HG02798 (cell line): Measurements from ENCODE around the gene AGAP1.
"Not testable (repeated sequence)": the region's sequence is repeated elsewhere in the genome, so short reads cannot be mapped to it uniquely, and the experiment has no call there.

Source experiments
- ATAC-seq: cut with Tn5 transposase; IDR thresholded peaks from one replicate; pipeline ENCODE4 v1.9.1; 2021; ENCODE audit warnings: mild to moderate bottlenecking; ENCODE audit not compliant: unreplicated experiment, poor library complexity

AGAP1 gene

GRCh38 chr2:236141616-236142015 lies 647.8 kb downstream of the AGAP1 start:
- ATAC-seq = not testable (repeated sequence)

- ATAC-seq = no peak
These were observed 650.0 kb downstream of the AGAP1 start for GRCh38 chr2:236143811-236144210.

DNA sequence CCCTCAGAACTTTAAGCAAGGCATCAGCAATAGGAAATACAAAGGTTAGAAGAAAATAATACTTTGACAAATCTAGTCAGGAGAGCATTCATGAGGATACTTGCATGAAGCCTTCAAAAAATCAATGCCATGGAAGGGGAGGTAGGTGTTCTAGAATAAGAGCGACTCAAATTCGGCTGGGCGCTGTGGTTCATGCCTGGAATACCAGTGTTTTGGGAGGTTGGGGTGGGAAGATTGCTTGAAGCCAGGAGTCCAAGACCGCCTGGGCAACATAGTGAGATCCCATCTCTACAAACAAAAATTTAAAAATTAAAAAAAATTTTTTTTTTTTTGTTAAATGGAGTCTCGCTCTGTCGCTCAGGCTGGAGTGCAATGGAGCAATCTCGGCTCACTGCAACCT lies 652.6 kb downstream of the AGAP1 start:
- no peak for ATAC-seq

- ATAC-seq = no peak
These were observed 661.6 kb downstream of the AGAP1 start for GRCh38 chr2:236155406-236155805.

- ATAC-seq = no peak
These were observed 662.4 kb downstream of the AGAP1 start for GRCh38 chr2:236156095-236156859.

- ATAC-seq = no peak
These were observed 663.0 kb downstream of the AGAP1 start for GRCh38 chr2:236156860-236157194.

GRCh38 chr2:236157366-236157765 lies 663.5 kb downstream of the AGAP1 start:
- no peak for ATAC-seq

GRCh38 chr2:236157815-236158498 lies 664.1 kb downstream of the AGAP1 start:
- no peak for ATAC-seq

DNA sequence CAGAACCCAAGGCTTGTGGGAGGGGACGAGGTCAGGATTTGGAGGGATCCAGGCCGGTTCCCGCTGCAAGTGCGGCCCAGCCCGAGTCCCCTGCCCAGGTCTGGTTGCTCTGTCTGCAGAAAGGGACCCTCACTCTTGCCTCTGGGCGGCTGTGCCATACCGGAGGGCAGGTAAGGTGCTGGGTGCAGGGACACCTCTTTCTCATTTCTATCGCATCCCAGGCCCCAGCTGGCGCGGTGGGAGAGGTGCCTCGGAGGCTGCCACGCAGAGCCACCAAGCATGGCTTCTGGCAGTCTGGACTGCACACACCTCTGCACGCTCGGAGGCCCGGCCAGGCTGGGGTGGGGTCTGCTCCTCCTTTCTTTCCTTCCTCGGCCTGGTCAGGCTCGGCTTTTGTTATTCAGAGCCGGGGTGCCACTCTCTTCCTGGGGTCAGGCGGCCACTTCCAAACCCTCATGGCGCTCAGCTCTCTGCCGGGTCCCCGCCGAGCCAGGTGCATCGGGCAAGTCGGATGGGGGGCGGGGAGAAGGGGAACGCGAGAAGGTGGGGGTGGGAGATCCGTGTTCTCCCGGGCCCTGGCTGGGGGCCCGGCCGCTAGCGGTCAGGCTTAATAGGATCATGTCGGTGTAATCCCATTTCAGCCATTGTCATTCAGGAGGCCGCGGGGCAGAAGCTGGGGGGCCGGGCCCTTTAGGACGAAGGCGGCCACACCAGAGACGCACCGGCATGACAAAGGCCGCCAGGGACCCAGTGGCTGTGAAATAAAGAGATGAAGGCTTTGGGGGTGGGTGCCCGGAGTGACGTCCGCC lies 665.3 kb downstream of the AGAP1 start:
- no peak for ATAC-seq

- no peak for ATAC-seq
These were observed 665.9 kb downstream of the AGAP1 start for GRCh38 chr2:236159778-236160170.

GRCh38 chr2:236160366-236161081 lies 666.7 kb downstream of the AGAP1 start:
- no peak for ATAC-seq

GRCh38 chr2:236161082-236161462 lies 667.2 kb downstream of the AGAP1 start:
- ATAC-seq = no peak

DNA sequence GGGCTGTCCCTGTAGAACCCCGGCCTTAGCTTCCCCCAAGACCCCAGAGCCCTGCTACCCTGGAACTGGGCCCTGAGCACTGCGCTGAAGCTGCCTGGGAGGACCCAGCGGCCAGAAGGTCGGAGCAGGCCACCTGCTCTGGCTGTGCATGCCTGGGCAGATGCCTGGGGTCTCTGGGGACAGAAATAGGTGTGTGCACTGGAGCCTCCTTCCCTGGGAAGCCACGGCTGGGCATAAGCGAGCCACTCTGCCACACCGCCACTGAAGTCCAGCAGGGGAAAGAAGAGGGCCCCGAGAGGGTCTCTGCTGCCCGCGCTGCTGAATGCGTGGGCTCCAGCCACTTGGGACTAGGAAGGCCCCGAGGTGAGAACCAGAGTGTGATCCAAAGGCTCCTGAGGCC lies 667.7 kb downstream of the AGAP1 start:
- ATAC-seq = no peak

DNA sequence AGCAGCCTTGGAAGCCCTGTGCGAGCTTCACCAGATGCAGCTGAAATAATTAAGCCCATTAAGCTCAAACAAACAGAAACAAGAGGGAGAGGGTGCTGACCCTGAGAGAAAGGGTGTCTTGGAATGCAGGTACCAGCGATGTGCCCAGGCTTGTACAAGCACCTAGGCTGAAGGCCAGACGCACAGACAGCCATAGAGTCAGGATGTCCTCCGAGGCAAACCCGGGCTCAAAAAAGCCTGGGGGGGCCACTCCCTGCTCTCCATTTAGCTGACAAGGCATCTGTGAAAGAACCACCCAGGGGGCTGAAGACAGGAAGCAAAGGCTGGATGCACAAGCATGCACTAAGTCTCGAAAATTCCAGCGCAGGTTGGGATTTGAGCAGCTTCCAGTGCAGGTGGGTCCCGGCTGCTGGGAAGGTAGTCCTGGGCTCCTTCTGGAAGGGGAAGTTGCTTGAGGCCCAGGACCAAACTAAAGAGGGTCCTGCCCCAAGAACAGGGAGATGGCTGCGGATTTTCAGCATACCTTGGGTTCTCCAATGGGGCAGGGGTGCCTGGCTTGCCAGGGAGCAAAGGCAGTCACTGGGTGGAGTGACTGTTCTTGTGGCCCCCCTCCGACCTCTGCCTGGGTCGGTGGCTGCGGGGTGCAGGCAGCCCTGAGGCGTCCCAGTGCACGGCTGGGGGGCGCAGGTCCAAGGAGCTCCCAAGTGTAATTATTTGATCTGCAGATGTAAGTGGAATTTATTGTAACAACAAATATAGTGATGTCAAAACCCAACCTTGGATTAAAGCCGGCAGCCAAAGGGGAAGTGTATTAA lies 668.4 kb downstream of the AGAP1 start:
- no peak for ATAC-seq

DNA sequence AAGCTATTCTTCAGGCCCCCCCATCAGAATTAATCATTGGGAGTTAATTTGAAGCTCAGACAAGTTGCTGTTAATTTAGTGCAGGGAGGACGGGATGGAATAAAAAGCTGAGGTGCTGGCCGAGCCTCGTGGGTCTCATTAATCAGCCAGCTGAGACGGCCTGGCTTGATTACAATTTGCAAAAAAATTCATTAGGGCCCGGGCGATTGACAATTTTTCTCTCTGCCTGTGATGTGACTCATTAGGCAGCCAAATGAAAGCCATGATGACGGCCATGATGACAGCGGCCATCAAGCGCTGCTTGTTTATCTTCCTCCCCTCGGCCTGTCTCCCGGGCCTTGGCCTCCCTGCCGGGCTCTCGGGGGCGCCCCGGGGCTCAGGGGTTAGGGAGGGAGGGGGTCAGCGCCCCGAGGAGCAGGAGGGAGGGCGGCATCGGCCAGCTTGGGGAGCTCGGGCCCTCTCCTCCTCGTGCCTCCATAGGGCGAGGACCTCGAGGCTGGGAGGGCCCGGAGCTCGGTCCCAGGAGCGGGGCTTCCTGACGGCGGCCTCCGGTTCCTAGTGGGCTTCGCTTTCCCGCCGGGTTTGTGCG lies 669.1 kb downstream of the AGAP1 start:
- ATAC-seq = no peak

- no peak for ATAC-seq
These were observed 669.8 kb downstream of the AGAP1 start for GRCh38 chr2:236163471-236164200.

GRCh38 chr2:236164201-236164924 lies 670.5 kb downstream of the AGAP1 start:
- no peak for ATAC-seq
